Uterine smooth muscle cell (primary cell): Measurements from ENCODE around the gene GPR78. TPM values are rescaled to one million over a fixed set of nuclear protein-coding genes. Genes with fewer than 3 reads are reported as not detected.

Source experiments
- total RNA-seq: library from RNA; depleted of rRNA; stranded (reverse); fragments of >200 nt; gene quantifications from 2 replicates; pipeline ENCODE4 v1.2.3, GENCODE V29; 2014

Gene GPR78
- 0.11 and 0.62 TPM in 2 replicates for total RNA-seq

GRCh38 chr4:8580321-8581093 is at the start of gene GPR78:
Gene GPR78, plus strand, starts transcription at chr4:8580392. Its CDS starts 591 bp downstream, at chr4:8580983.

GRCh38 chr4:8592366-8593263 is 12.4 kb downstream of the GPR78 start, which contains the start of gene CPZ:
Gene CPZ, plus strand, starts transcription at chr4:8592765. Its CDS starts 69 bp downstream, at chr4:8592834.

Other genes with a start within 250 kb of the GPR78 start
- gene ACOX3, start 139.7 kb upstream of the GPR78 start, total RNA-seq, result 29.3 and 30.1 TPM in 2 replicates
- 16.7 and 17.7 TPM in 2 replicates for gene TRMT44, start 139.6 kb upstream of the GPR78 start, total RNA-seq
- 0.66 and 8.6 TPM in 2 replicates for gene CPZ, start 12.4 kb downstream of the GPR78 start, total RNA-seq